ENCODE results near the gene CDK4. TPM values are rescaled to one million over a fixed set of nuclear protein-coding genes. Genes with fewer than 3 reads are reported as not detected.

The CDK4 gene
- total RNA-seq, 1 donor from 2014 or later, result 59.0 TPM

DNA sequence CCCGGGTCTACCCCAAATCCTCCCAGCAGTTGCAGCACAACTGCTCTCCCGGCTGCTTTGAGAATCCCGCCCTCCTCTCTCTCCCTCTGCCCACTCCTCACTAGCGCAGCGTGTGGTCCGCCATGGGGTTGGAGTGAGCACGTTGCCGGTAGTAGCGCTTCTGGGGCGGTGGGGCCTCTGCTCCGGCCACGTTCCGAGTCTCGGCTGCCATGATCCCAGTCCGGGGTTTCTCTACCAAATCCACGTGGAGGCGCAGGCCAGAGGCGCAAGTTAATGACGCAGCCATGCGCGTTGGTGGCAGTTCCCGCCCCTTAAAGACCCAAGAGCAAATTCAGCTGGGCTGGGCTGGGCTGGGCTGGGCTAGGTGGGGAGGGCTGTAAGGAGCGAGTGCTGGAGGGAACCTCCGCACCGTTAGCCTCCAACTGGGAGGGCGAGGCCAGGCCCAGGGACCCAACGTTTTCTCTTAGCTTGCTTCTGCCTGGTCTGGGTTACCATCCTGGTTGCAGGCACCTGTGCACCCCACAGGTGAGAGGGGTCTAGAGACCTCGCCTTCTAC is 19.8 kb upstream of the CDK4 start, which contains the start of gene METTL1:
Gene METTL1 (minus strand): TSS at position 233 of the 556 bp plus-strand sequence. CDS start 22 bp downstream, at position 211.
- DNase-seq, result peak; percentile 95

- DNase-seq, result no peak
These were observed 19.2 kb upstream of the CDK4 start for GRCh38 chr12:57771236-57771872.

DNA sequence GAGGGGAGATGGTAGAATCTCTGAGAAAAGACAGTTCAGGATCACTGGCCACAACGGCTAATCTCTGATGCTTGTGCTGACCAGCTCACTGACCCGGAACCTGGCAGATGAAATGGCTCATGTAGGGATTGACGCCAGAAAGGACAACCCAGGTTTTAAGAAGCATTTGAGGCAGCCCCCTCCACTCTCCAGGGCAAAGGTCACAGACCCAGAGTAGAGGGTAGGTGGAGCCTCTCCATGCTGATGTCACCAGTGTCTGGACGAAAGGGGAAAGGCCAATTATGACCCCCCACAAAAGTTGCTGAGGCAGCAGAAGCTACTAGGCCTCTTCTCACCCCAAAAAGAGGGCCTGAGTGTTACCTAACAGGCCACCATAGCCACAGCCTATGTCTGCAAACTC is 18.6 kb upstream of the CDK4 start:
- DNase-seq, result no peak

- DNase-seq, result no peak
These were observed 17.5 kb upstream of the CDK4 start for GRCh38 chr12:57769594-57769993.

- no peak for DNase-seq
These were observed 15.8 kb upstream of the CDK4 start for GRCh38 chr12:57767876-57768275.

DNA sequence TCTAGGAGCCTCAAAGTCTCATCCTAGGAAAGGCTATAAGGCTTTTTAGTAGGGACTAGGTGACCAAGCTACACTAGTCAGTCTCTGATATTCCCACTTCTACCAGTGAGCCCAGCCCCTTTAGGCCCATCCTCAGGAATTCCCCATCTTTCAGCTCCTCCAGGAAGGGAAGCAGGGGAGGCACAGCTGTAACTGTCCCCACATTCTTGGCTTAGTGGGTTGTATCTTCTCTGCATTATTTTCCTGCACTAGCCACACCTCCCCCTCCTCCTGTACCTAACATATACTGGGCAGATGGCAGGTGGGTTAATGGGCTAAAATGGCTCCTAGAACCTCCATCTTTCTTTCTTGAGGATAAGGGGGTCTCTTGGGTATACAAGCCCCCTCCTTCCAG is 15.2 kb upstream of the CDK4 start:
- no peak for DNase-seq

- no peak for DNase-seq
These were observed 14.6 kb upstream of the CDK4 start, which contains the start of gene CYP27B1 for GRCh38 chr12:57766464-57767304. Gene CYP27B1, minus strand, starts transcription at chr12:57767078. Its CDS starts 37 bp downstream, at chr12:57767041.

- DNase-seq, result no peak
These were observed 13.8 kb upstream of the CDK4 start for GRCh38 chr12:57765698-57766463.

DNA sequence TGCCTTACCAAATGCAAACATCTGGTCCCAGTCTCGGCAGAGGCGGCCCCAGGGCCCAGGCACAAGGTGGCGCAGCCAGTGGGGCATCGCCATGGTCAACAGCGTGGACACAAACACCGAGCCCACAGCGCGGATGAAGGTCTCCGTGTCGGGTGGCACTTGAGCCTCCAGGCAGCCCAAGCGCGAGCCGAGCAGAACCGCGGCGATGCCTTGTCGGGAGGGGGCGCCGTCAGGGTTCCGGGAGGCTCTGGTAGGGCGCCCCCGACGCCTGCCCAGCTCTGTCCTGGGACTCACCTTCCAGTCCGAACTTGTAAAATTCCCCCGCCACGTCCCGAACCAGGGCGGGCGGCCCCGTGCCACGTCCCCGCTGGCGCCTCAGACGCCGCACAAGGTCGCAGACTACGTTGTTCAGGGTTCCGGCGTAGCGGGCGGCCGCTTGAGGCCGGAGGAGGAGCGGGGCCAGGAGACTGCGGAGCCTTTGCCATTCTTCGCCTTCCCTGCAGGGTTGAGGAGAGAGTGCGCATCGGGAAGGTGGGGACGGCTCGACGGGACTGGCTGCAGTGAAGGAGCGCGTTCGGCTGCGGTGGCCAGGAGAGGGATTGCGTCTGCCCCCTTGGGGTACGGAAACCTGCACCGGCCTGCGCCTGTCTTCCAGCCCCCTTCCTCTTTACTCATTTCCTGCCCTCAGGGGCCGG is 13.0 kb upstream of the CDK4 start:
- DNase-seq, result no peak

DNA sequence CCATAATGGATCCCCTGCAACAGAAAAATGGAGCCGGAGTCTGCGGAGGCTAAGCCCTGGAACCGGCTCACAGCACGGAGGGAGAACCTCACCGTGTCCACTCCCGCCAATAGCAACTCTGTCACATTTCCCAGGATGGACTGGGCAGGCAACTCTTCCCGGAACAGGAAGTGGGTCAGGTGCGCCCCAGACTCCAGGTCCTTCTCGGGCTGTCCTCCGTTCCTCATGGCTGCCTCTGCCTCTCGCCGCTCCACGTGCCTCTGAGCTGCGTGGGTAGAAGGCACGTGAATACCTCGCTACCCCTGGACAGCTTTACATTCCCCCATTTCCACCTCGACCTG is 12.5 kb upstream of the CDK4 start:
- DNase-seq, result no peak

DNA sequence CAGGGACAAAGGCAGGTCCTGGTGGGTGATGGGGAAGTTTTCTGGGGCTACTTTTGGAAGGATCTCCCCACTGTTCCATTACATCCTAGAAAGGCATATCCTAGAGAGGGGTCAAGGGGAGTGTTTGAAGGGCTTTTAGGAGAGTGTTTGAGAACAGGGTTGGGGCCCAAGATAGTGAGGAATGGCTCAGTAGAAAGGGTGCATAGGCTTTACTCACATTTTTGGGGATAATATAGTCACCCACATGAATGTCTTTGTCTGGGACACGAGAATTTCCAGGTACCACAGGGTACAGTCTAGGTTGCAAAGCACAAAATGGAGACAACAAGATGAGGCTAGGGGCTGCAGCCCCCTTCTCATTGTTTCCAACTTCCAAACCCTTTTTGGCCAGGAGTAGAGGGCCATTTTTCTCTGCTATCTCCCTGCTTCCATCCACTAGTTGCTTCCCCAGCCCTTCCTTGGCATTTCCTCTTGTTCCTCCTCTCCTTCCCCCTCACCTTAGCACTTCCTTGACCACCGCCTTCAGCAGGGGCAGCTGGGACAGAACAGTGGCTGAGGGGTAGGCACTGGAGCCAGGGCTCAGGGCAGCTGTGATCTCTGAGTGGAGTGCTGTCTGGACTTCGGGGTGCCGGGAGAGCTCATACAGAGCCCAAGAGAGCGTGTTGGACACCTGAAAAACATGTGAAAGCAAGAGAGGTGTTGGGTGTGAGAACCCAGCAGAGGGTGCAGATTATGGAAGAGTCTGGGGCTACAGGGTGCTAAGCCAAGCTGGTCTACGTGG is 12.0 kb upstream of the CDK4 start:
- no peak for DNase-seq

GRCh38 chr12:57762463-57762862 is 10.4 kb upstream of the CDK4 start:
- DNase-seq, result no peak

GRCh38 chr12:57761391-57761998 is 9.4 kb upstream of the CDK4 start:
- DNase-seq, result no peak

DNA sequence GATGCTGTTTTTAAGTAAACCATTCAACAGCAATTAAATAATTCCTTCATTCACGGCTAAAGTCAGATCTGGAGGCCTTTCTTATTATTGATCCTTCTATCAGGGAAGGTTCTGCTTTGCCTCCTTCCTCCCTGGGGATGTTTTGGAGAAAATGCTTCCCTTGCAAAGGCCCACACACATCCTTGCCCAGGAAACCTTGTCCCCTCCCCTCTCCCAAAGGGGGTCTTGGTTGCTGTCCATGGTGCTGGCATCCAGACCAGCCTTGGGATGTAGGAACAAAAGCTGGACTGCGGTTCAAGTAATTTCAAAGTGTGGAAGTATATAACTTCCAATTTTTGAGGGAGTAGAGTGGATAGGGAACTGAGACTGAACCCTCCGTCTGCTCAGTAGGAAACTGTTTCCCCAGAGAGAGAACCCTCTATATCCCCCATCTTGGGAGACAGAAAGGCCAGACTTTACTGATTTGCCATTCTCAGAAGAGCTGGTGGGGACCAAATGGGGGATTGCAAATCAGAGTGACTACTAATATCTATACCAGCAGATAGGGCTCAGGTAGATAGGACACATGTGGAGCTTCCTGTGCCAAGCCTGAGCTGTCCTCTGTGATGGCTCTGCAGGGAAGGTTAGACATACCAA is 8.4 kb upstream of the CDK4 start:
- no peak for DNase-seq

- DNase-seq, result no peak
These were observed 7.4 kb upstream of the CDK4 start for GRCh38 chr12:57759360-57759980.

- DNase-seq, result no peak
These were observed 6.6 kb upstream of the CDK4 start for GRCh38 chr12:57758552-57759359.

DNA sequence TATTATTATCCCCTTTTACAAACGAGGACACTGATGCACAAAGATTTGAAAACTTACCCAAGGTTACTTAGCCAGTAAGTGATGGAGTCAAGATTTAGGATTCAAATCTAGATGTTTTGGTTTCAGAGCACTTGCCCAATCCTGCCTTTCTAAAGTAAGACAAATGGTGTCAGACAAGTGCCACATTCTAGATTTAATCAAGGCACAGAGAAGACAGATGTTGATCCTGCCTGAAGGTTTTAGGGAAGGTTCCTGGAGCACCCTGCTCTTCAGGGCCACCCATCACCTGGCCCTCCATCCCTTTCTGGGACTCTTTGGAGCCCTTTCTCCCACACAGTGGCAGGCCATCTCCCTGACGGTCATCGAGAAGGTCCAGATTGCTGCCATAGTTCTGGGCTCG is 5.7 kb upstream of the CDK4 start:
- no peak for DNase-seq

GRCh38 chr12:57756406-57757341 is 4.6 kb upstream of the CDK4 start:
- no peak for DNase-seq

Measured in occipital lobe (tissue), 2 donors.